Mesendoderm (in vitro differentiated cells): ENCODE results near the gene ACOT12.

ENCODE experiments used
- DNase-seq: peaks from one replicate; pipeline ENCODE4 v3.0.0; 2013
- H2AK5ac ChIP-seq: 2 replicates; pipeline ENCODE4 v1.6.1; 2013; ENCODE audit warnings: low read length, inconsistent platforms
- H2BK120ac ChIP-seq: 2 replicates; pipeline ENCODE4 v1.6.1; 2013; ENCODE audit warnings: low read depth, mild to moderate bottlenecking, low read length, moderate library complexity, mixed read lengths
- H2BK15ac ChIP-seq: replicated peaks from 2 replicates; pipeline ENCODE4 v1.6.1; 2013; ENCODE audit warnings: low read depth, mild to moderate bottlenecking, moderate library complexity
- H2BK5ac ChIP-seq: 2 replicates; pipeline ENCODE4 v1.6.1; 2013; ENCODE audit warnings: low read length, inconsistent platforms
- H3K18ac ChIP-seq: 2 replicates; pipeline ENCODE4 v1.6.1; 2013; ENCODE audit warnings: mild to moderate bottlenecking, low read length, mixed read lengths
- H3K23ac ChIP-seq: one replicate; pipeline ENCODE4 v1.6.1; 2013; ENCODE audit warnings: low read length
- H3K27ac ChIP-seq: 2 replicates; pipeline ENCODE4 v1.5.1; 2013; ENCODE audit warnings: low read depth, mild to moderate bottlenecking, inconsistent platforms, low read length, moderate library complexity
- H3K27me3 ChIP-seq: 2 replicates; pipeline ENCODE4 v1.6.1; 2013; ENCODE audit warnings: low read length, control low read depth, mild to moderate bottlenecking, inconsistent platforms; ENCODE audit not compliant: insufficient read depth, poor library complexity
- H3K36me3 ChIP-seq: 2 replicates; pipeline ENCODE4 v1.6.1; 2013; ENCODE audit warnings: low read length, inconsistent platforms; ENCODE audit not compliant: control insufficient read depth, insufficient read depth
- H3K4ac ChIP-seq: one replicate; pipeline ENCODE4 v1.6.1; 2013; ENCODE audit warnings: low read depth, mild to moderate bottlenecking, low read length, moderate library complexity
- H3K4me1 ChIP-seq: 2 replicates; pipeline ENCODE4 v1.6.1; 2013; ENCODE audit warnings: low read depth, low read length, inconsistent platforms; ENCODE audit not compliant: control insufficient read depth
- H3K4me2 ChIP-seq: 2 replicates; pipeline ENCODE4 v1.6.1; 2013; ENCODE audit warnings: low read length
- H3K4me3 ChIP-seq: 2 replicates; pipeline ENCODE4 v1.5.1; 2013; ENCODE audit warnings: mild to moderate bottlenecking, low read length
- H3K56ac ChIP-seq: one replicate; pipeline ENCODE4 v1.6.1; 2013; ENCODE audit warnings: low read length
- H3K79me1 ChIP-seq: 2 replicates; pipeline ENCODE4 v1.6.1; 2013; ENCODE audit warnings: low read length, inconsistent platforms
- H3K79me2 ChIP-seq: 2 replicates; pipeline ENCODE4 v1.6.1; 2013; ENCODE audit warnings: mild to moderate bottlenecking, low read length; ENCODE audit not compliant: control insufficient read depth, insufficient read depth
- H3K9ac ChIP-seq: 2 replicates; pipeline ENCODE4 v1.6.1; 2013; ENCODE audit warnings: low read length, inconsistent platforms
- H4K5ac ChIP-seq: one replicate; pipeline ENCODE4 v1.6.1; 2013; ENCODE audit warnings: low read length
- H4K8ac ChIP-seq: one replicate; pipeline ENCODE4 v1.6.1; 2013; ENCODE audit warnings: low read depth, mild to moderate bottlenecking, control low read depth, low read length, moderate library complexity
- WGBS: extraction: QIAGEN DNeasy Blood & Tissue Kit; methylation state at CpG from one replicate; pipeline ENCODE4 v1.1.7; 2013; ENCODE audit warnings: low lambda C conversion rate, missing lambda C conversion rate; ENCODE audit not compliant: insufficient coverage; ENCODE audit errors: extremely low coverage; 5-methylcytosine and 5-hydroxymethylcytosine counted together

ACOT12 gene

DNA sequence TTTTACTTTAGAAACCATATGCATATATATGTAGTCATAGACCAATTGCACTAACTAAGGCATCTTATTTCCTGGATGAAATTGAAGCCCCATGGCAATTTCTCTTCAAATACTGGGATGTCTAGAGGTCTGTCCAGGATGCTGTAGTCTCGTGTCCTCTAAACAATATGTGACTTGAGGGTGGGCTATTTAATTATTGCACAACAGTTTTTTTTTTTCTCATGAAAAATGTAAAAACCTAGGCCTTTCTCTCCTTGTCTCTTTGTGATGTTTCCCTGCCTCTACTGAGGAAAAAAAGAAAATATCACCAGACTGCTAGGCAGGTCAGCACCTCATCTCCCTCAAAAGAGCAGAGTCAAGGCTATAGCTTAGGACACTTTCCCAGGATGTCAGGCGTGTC is 58.0 kb downstream of the ACOT12 start:
- no peak overlapping the region for H2BK5ac ChIP-seq
- H3K23ac ChIP-seq = no peak overlapping the region
- no peak overlapping the region for H3K18ac ChIP-seq
- no peak overlapping the region for H4K5ac ChIP-seq
- H2BK120ac ChIP-seq = no peak overlapping the region
- H3K79me2 ChIP-seq = no peaks in the 10 kb centered on the region
- H3K27me3 ChIP-seq = no peaks in the 10 kb centered on the region
- no peaks in the 10 kb centered on the region for H3K79me1 ChIP-seq
- H4K8ac ChIP-seq = no peak overlapping the region
- no peak overlapping the region for H3K56ac ChIP-seq
- H2BK15ac ChIP-seq = no peak overlapping the region
- WGBS = no CpG with 5 or more reads among the region's 2 CpGs
- no peak overlapping the region for H3K27ac ChIP-seq
- H3K4me3 ChIP-seq = no peak overlapping the region
- no peak overlapping the region for H3K9ac ChIP-seq
- no peak overlapping the region for H2AK5ac ChIP-seq
- no peaks in the 10 kb centered on the region for H3K36me3 ChIP-seq
- no peaks in the 10 kb centered on the region for H3K4me1 ChIP-seq
- DNase-seq = no peak
- H3K4me2 ChIP-seq = no peak overlapping the region
- no peak overlapping the region for H3K4ac ChIP-seq

DNA sequence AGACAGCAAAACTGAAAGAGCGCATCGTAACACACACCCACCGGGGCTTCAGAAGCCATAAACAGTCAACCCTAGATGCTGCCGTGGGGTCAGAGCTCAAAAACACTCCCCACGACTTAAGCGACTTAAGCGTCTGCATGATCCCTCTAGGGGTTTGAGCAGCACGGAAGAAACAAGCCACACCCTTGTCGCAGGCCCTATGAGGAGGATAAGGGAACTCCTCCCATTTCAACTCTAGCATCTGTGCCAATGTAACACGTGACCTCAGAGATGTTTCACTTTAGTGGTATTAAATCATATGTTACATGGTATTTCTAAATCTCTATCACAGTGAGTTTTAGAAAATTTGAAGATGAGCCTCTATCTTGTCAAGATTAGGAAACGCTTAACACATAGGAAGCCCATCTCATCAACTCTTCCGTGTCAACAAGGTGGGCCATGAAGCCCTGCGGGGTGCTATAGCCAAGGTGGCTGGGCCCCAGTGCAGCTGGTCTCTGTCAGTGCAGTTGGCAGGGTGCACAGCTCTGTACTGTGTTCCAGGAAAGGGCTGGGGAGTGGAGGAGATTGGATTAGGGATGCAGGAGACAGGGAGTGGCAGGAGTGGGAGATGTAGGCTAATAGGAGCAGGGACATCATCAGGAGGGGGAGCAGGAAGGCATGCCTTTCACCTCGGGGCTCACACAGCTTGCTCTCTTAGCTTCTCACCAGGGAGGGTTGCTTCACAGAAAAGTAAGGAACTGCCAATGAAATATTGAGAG is 59.5 kb downstream of the ACOT12 start:
- WGBS = no CpG with 5 or more reads among the region's 14 CpGs
- no peak overlapping the region for H4K8ac ChIP-seq
- DNase-seq = no peak
- no peaks in the 10 kb centered on the region for H3K4me1 ChIP-seq
- H3K23ac ChIP-seq = no peak overlapping the region
- H3K4me3 ChIP-seq = no peak overlapping the region
- H3K36me3 ChIP-seq = no peaks in the 10 kb centered on the region
- no peak overlapping the region for H2BK5ac ChIP-seq
- no peak overlapping the region for H2BK15ac ChIP-seq
- H3K79me2 ChIP-seq = no peaks in the 10 kb centered on the region
- no peak overlapping the region for H2BK120ac ChIP-seq
- H3K4ac ChIP-seq = no peak overlapping the region
- H3K4me2 ChIP-seq = no peak overlapping the region
- no peak overlapping the region for H3K9ac ChIP-seq
- H4K5ac ChIP-seq = no peak overlapping the region
- H3K79me1 ChIP-seq = no peaks in the 10 kb centered on the region
- no peak overlapping the region for H2AK5ac ChIP-seq
- H3K27me3 ChIP-seq = no peaks in the 10 kb centered on the region
- no peak overlapping the region for H3K56ac ChIP-seq
- no peak overlapping the region for H3K18ac ChIP-seq
- H3K27ac ChIP-seq = no peak overlapping the region

- Histone ChIP-seq H2BK120ac (no peak overlapping the region), H3K4me2 (no peak overlapping the region), H3K79me1 (no peaks in the 10 kb centered on the region), H2BK15ac (no peak overlapping the region), H3K4me1 (no peaks in the 10 kb centered on the region), H3K27ac (no peak overlapping the region), H3K23ac (no peak overlapping the region), H3K79me2 (no peaks in the 10 kb centered on the region), H4K5ac (no peak overlapping the region), H3K56ac (no peak overlapping the region), H2AK5ac (no peak overlapping the region), H3K4ac (no peak overlapping the region), H3K36me3 (no peaks in the 10 kb centered on the region), H3K4me3 (no peak overlapping the region), H2BK5ac (no peak overlapping the region), H3K18ac (no peak overlapping the region), H3K9ac (no peak overlapping the region), H4K8ac (no peak overlapping the region), H3K27me3 (no peaks in the 10 kb centered on the region)
- WGBS = no CpG with 5 or more reads among the region's 2 CpGs
- no peak for DNase-seq
Measured at GRCh38 chr5:81326554-81326953, 67.4 kb downstream of the ACOT12 start.

DNA sequence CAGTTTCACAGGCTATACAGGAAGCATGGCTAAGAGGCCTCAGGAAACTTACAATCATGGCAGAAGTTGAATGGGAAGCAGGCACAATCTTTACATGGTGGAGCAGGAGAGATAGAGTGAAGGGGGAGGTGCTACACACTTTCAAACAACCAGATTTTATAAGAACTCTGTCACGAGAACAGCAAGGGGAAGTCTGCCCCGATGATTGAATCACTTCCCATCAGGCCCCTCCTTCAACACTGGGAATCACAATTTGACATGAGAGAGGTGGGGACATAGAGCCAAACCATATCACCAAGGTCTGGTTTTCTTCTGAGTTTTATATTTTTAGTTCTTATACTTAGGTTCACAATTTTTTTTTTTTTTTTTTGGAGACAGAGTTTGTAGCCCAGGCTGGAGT is 76.4 kb downstream of the ACOT12 start:
- H3K4me3 ChIP-seq = no peak overlapping the region
- H3K79me1 ChIP-seq = no peaks in the 10 kb centered on the region
- no peaks in the 10 kb centered on the region for H3K36me3 ChIP-seq
- H3K4me2 ChIP-seq = no peak overlapping the region
- WGBS = no CpG with 5 or more reads among the region's 2 CpGs
- no peak overlapping the region for H3K4ac ChIP-seq
- no peak for DNase-seq
- H3K23ac ChIP-seq = no peak overlapping the region
- no peaks in the 10 kb centered on the region for H3K79me2 ChIP-seq
- H4K8ac ChIP-seq = no peak overlapping the region
- H3K4me1 ChIP-seq = no peaks in the 10 kb centered on the region
- no peak overlapping the region for H2BK120ac ChIP-seq
- H2BK5ac ChIP-seq = no peak overlapping the region
- H2BK15ac ChIP-seq = no peak overlapping the region
- H2AK5ac ChIP-seq = no peak overlapping the region
- no peaks in the 10 kb centered on the region for H3K27me3 ChIP-seq
- no peak overlapping the region for H3K27ac ChIP-seq
- no peak overlapping the region for H3K56ac ChIP-seq
- no peak overlapping the region for H3K18ac ChIP-seq
- H3K9ac ChIP-seq = no peak overlapping the region
- H4K5ac ChIP-seq = no peak overlapping the region

GRCh38 chr5:81316571-81316970 is 77.4 kb downstream of the ACOT12 start:
- Histone ChIP-seq H2BK5ac (no peak overlapping the region), H4K8ac (no peak overlapping the region), H3K27ac (no peak overlapping the region), H4K5ac (no peak overlapping the region), H3K36me3 (no peaks in the 10 kb centered on the region), H3K56ac (no peak overlapping the region), H2BK15ac (no peak overlapping the region), H3K4me2 (no peak overlapping the region), H3K4me1 (no peaks in the 10 kb centered on the region), H3K18ac (no peak overlapping the region), H3K9ac (no peak overlapping the region), H3K79me1 (no peaks in the 10 kb centered on the region), H2AK5ac (no peak overlapping the region), H2BK120ac (no peak overlapping the region), H3K79me2 (no peaks in the 10 kb centered on the region), H3K4ac (no peak overlapping the region), H3K23ac (no peak overlapping the region), H3K4me3 (no peak overlapping the region), H3K27me3 (no peaks in the 10 kb centered on the region)
- WGBS = no CpG with 5 or more reads among the region's 2 CpGs
- DNase-seq = no peak

DNA sequence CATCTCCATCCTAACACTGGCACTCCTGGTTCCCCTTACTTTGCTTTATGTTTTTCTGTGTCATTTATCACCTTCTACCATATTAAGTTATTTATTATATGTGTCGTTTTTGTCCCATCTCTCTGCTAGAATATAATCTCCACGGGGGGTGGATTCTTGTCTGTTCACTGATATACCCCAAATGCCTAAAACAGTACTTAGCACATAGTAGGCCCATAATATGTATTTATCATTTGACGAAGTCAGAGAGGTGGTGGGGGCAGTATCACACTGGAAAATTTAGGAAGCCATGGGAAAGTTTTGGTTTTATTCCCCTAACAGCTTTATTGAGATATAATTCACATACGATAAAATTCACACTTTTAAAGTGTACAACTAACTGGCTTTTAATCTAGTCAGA is 78.1 kb downstream of the ACOT12 start:
- H4K5ac ChIP-seq = no peak overlapping the region
- no peak overlapping the region for H3K56ac ChIP-seq
- H3K79me1 ChIP-seq = no peaks in the 10 kb centered on the region
- WGBS = no CpG with 5 or more reads among the region's 4 CpGs
- no peak overlapping the region for H3K23ac ChIP-seq
- no peak overlapping the region for H4K8ac ChIP-seq
- H3K4ac ChIP-seq = no peak overlapping the region
- H2BK120ac ChIP-seq = no peak overlapping the region
- H3K4me1 ChIP-seq = no peaks in the 10 kb centered on the region
- no peak overlapping the region for H2BK15ac ChIP-seq
- no peak overlapping the region for H2BK5ac ChIP-seq
- H3K4me3 ChIP-seq = no peak overlapping the region
- H3K27ac ChIP-seq = no peak overlapping the region
- H3K79me2 ChIP-seq = no peaks in the 10 kb centered on the region
- no peak overlapping the region for H3K9ac ChIP-seq
- H3K27me3 ChIP-seq = no peaks in the 10 kb centered on the region
- no peak overlapping the region for H3K4me2 ChIP-seq
- H2AK5ac ChIP-seq = no peak overlapping the region
- H3K18ac ChIP-seq = no peak overlapping the region
- H3K36me3 ChIP-seq = no peaks in the 10 kb centered on the region
- DNase-seq = no peak
